NCI-H82 treated with DMSO at 0.1 percent for 48 hours (cell line): Measurements from ENCODE around the gene HOXD10.

Experiments used
- DNase-seq: peaks from one replicate; lab custom pipeline; 2025; ENCODE audit not compliant: unreplicated experiment; lab: John Stamatoyannopoulos, UW

The HOXD10 gene

GRCh38 chr2:176094349-176094748, 22.2 kb upstream of the HOXD10 start:
- DNase-seq = no peak

GRCh38 chr2:176095421-176095820, 21.2 kb upstream of the HOXD10 start:
- DNase-seq = no peak

GRCh38 chr2:176096243-176096985, 20.2 kb upstream of the HOXD10 start:
- DNase-seq = no peak

GRCh38 chr2:176096986-176097819, 19.4 kb upstream of the HOXD10 start:
- peak; percentile 68 for DNase-seq

- no peak for DNase-seq
These were observed 18.7 kb upstream of the HOXD10 start for GRCh38 chr2:176097820-176098365.

- DNase-seq = no peak
These were observed 18.0 kb upstream of the HOXD10 start for GRCh38 chr2:176098366-176099158.

- no peak for DNase-seq
These were observed 17.3 kb upstream of the HOXD10 start for GRCh38 chr2:176099159-176099727.

- DNase-seq = no peak
These were observed 16.6 kb upstream of the HOXD10 start, which contains the start of gene HOXD12 for GRCh38 chr2:176099728-176100546. Gene HOXD12, plus strand, starts transcription at chr2:176099795. Its CDS starts 7 bp downstream, at chr2:176099802.

- DNase-seq = no peak
These were observed 15.9 kb upstream of the HOXD10 start for GRCh38 chr2:176100547-176101140.

- no peak for DNase-seq
These were observed 15.3 kb upstream of the HOXD10 start for GRCh38 chr2:176101216-176101830.

GRCh38 chr2:176101842-176102241, 14.7 kb upstream of the HOXD10 start:
- no peak for DNase-seq

GRCh38 chr2:176102309-176102866, 14.2 kb upstream of the HOXD10 start:
- DNase-seq = no peak

GRCh38 chr2:176103194-176103593, 13.4 kb upstream of the HOXD10 start:
- no peak for DNase-seq

- no peak for DNase-seq
These were observed 12.7 kb upstream of the HOXD10 start for GRCh38 chr2:176103742-176104315.

GRCh38 chr2:176104316-176105077, 12.1 kb upstream of the HOXD10 start:
- no peak for DNase-seq

- no peak for DNase-seq
These were observed 11.4 kb upstream of the HOXD10 start for GRCh38 chr2:176105078-176105729.
